ENCODE measurements around the gene SERPINB6. TPM values are rescaled to one million over a fixed set of nuclear protein-coding genes. Genes with fewer than 3 reads are reported as not detected.
"Not testable (repeated sequence)": the region's sequence is repeated elsewhere in the genome, so short reads cannot be mapped to it uniquely, and the experiment has no call there.

The SERPINB6 gene
- total RNA-seq, 4 donors from 2014 or later, result 130 to 185 (median 155) TPM

- 87 to 94% methylated on average over 8 to 9 of the region's 9 CpGs for WGBS, 2 donors
- DNase-seq (ENCODE audit: low spot score in 2 of 2), result no peak
- Histone ChIP-seq H3K4me1 (peaks cover 0 to 4% (median 0%) of the 10 kb centered on the region in 4 donors), H3K9me3 (no peaks in the 10 kb centered on the region), H3K27me3 (no peaks in the 10 kb centered on the region), H3K36me3 (no peaks in the 10 kb centered on the region), H3K4me3 (no peak overlapping the region), H3K27ac (no peak overlapping the region)
- TF ChIP-seq CTCF (IDR thresholded peaks at IDR 0.05) (no peak), EP300 (IDR thresholded peaks at IDR 0.05) (no peak), POLR2A (IDR thresholded peaks at IDR 0.05) (no peak)
Observed at GRCh38 chr6:2938632-2939083, 32.7 kb downstream of the SERPINB6 start.

DNA sequence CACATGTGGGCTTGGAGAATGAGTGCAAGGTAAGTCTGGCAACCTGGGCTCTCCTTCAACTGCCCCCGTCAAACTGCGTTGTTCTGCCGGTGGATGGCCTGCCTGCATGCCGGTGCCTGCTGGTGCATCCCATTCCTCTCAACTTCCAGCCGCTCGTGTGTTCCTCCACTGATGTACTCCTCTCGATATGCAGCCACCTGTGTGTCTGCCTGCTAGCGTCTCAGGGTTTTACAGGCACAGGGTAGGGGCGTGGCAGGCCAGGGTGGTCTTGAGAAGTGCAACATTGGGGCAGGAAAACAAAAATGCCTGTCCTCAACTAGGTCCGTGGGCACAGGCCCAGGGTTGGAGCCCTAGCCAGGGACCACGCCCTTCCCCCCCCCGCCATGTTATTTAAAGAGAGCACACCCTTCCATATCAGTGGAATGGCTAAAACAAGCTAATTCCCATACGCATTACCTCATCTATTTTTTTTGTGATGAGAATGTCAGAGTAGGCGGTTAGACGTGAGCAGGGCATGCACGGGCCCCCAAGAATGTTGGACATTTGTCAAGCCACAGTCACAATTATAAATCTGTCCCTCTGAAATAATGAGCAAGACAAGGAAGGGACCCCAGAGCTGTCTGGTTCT, 33.2 kb downstream of the SERPINB6 start:
- Histone ChIP-seq H3K27me3 (no peaks in the 10 kb centered on the region), H3K4me1 (peaks cover 0 to 4% (median 0%) of the 10 kb centered on the region in 4 donors), H3K4me3 (no peak overlapping the region), H3K9me3 (no peaks in the 10 kb centered on the region), H3K36me3 (no peaks in the 10 kb centered on the region), H3K27ac (no peak overlapping the region)
- TF ChIP-seq EP300 (IDR thresholded peaks at IDR 0.05) (no peak), CTCF (IDR thresholded peaks at IDR 0.05) (no peak)
- no peak for DNase-seq (ENCODE audit: low spot score in 2 of 2)
- 70 to 72% methylated on average over 15 to 16 of the region's 16 CpGs for WGBS, 2 donors

- Histone ChIP-seq H3K4me1 (peaks cover 0 to under 1% (median 0%) of the 10 kb centered on the region in 4 donors), H3K27ac (no peak overlapping the region), H3K4me3 (no peak overlapping the region), H3K9me3 (no peaks in the 10 kb centered on the region), H3K36me3 (no peaks in the 10 kb centered on the region), H3K27me3 (no peaks in the 10 kb centered on the region)
- WGBS, 2 donors, result 92 to 95% methylated on average over 3 of the region's 3 CpGs
- TF ChIP-seq CTCF (IDR thresholded peaks at IDR 0.05), result no peak
- TF ChIP-seq EP300 (IDR thresholded peaks at IDR 0.05), result no peak
- TF ChIP-seq POLR2A (IDR thresholded peaks at IDR 0.05), result no peak
- DNase-seq (ENCODE audit: low spot score in 2 of 2), result no peak
Observed at GRCh38 chr6:2937627-2938003, 33.8 kb downstream of the SERPINB6 start.

- Histone ChIP-seq H3K27me3 (no peaks in the 10 kb centered on the region), H3K4me3 (no peak overlapping the region), H3K27ac (no peak overlapping the region), H3K36me3 (no peaks in the 10 kb centered on the region), H3K9me3 (no peaks in the 10 kb centered on the region), H3K4me1 (peaks cover 0 to 9% (median 1%) of the 10 kb centered on the region in 4 donors)
- TF ChIP-seq EP300 (IDR thresholded peaks at IDR 0.05) (no peak), POLR2A (IDR thresholded peaks at IDR 0.05) (no peak), CTCF (IDR thresholded peaks at IDR 0.05) (no peak)
- DNase-seq (ENCODE audit: low spot score in 2 of 2), result no peak
- WGBS, 2 donors, result 95% methylated on average over 40 to 43 of the region's 44 CpGs
Observed at GRCh38 chr6:2935566-2936291, 35.6 kb downstream of the SERPINB6 start.

DNA sequence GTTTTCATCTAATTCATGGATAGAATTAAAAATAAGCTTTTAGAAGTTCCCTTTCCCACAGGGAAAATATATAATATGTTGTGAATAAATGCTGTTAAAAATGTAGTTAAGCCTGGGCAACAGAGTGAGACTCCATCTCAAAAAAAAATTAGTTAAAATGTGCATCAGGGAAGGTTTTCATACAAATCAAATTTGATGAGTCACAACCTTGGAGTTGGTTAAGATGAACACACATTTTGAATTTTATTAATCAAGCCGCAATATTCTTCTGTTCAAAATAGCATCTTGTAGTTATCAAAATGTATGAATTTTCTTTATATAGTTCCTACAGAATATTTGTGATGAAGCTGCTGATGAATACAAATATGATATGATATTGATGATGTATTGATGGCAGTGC, 37.3 kb downstream of the SERPINB6 start:
- Histone ChIP-seq H3K9me3 (no peaks in the 10 kb centered on the region), H3K4me1 (peaks cover 0 to 9% (median 1%) of the 10 kb centered on the region in 4 donors), H3K4me3 (no peak overlapping the region), H3K27me3 (no peaks in the 10 kb centered on the region), H3K27ac (no peak overlapping the region), H3K36me3 (no peaks in the 10 kb centered on the region)
- no peak for DNase-seq (ENCODE audit: low spot score in 2 of 2)
- TF ChIP-seq CTCF (IDR thresholded peaks at IDR 0.05) (no peak), POLR2A (IDR thresholded peaks at IDR 0.05) (no peak), EP300 (IDR thresholded peaks at IDR 0.05) (no peak)
- WGBS, 2 donors, result 84 to 88% methylated on average over 1 of the region's 1 CpG

DNA sequence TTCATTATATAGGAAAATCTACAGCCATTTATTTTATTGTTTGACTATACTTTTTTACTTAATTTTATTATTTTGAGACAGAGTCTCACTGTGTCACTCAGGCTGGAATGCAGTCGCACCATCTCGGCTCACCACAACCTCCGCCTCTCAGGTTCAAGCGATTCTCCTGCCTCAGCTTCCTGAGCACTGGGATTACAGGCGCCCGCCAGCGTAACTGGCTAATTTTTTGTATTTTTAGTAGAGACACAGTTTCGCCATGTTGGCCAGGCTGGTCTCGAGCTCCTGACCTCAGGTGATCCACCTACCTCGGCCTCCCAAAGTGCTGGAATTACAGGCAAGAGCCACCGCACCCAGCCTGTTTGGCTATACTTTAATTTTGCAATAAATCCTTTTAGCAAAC, 38.5 kb downstream of the SERPINB6 start:
- 88 to 92% methylated on average over 11 of the region's 11 CpGs for WGBS, 2 donors
- not testable (repeated sequence) for DNase-seq (ENCODE audit: low spot score in 2 of 2); H3K27ac ChIP-seq; H3K4me3 ChIP-seq; H3K27me3 ChIP-seq; H3K9me3 ChIP-seq; H3K4me1 ChIP-seq; H3K36me3 ChIP-seq

Data from tibial nerve (tissue), 4 donors.